SK-N-MC (cell line): Measurements from ENCODE around the gene POLQ.

Experiments
- DNase-seq: peaks from one replicate; pipeline ENCODE4 v3.0.0-alpha.2; 2011; ENCODE audit warnings: low read depth, low spot score
- H3K27ac ChIP-seq: fragments of 200-600 bp; sonication (generic); 2 replicates; pipeline ENCODE4 v1.5.1; 2016; ENCODE audit warnings: mixed run types
- H3K36me3 ChIP-seq: fragments of 200-600 bp; sonication (generic); 2 replicates; pipeline ENCODE4 v1.6.1; 2017; ENCODE audit warnings: antibody characterized with exemption, low read length, mixed read lengths; ENCODE audit not compliant: insufficient read depth
- H3K4me3 ChIP-seq: fragments of 200-600 bp; sonication (generic); 2 replicates; pipeline ENCODE4 v1.5.1; 2016
- H3K9ac ChIP-seq: fragments of 200-600 bp; sonication (generic); 2 replicates; pipeline ENCODE4 v1.8.0; 2017; ENCODE audit warnings: mixed run types, mixed read lengths; ENCODE audit not compliant: insufficient read length
- H3K9me3 ChIP-seq: fragments of 200-600 bp; sonication (generic); 2 replicates; pipeline ENCODE4 v1.6.1; 2017; ENCODE audit warnings: low read depth, mild to moderate bottlenecking, antibody characterized with exemption, low read length, moderate library complexity, mixed read lengths
- EZH2 ChIP-seq: fragments of 200-600 bp; sonication (generic); IDR thresholded peaks from one replicate; pipeline ENCODE4 v1.6.1; 2017; ENCODE audit warnings: antibody characterized with exemption
- FOXP2 ChIP-seq: optimal IDR thresholded peaks from 2 replicates; pipeline ENCODE3; 2011; ENCODE audit warnings: mild to moderate bottlenecking, moderate library complexity; ENCODE audit not compliant: insufficient read depth; ENCODE audit errors: extremely low read length, control extremely low read depth
- POLR2AphosphoS5 ChIP-seq: IDR thresholded peaks from 2 replicates; pipeline ENCODE4 v1.6.1; 2012; ENCODE audit warnings: mild to moderate bottlenecking, low read depth, low read length, borderline replicate concordance

The POLQ gene

DNA sequence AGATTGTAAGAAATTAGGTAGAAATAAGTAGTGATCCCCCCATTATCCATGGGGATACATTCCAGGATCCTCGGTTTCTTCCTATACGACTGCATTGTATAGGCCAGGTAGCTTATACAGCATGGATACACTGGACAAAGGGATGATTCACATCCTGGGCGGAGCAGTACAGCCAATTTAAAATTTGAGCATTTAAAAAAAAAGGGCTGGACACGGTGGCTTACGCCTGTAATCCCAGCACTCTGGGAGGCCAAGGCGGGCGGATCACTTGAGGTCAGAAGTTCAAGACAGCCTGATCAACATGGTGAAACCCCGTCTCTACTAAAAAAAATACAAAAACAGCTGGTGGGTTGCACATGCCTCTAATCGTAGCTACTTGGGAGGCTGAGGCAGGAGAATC is 21.0 kb upstream of the POLQ start:
- no peak overlapping the region for H3K4me3 ChIP-seq
- H3K9me3 ChIP-seq = no peaks in the 10 kb centered on the region
- no peak overlapping the region for H3K9ac ChIP-seq
- no peak for DNase-seq
- no peak overlapping the region for H3K27ac ChIP-seq
- TF ChIP-seq EZH2 (no peak), POLR2AphosphoS5 (no peak), FOXP2 (no peak)
- no peaks in the 10 kb centered on the region for H3K36me3 ChIP-seq

DNA sequence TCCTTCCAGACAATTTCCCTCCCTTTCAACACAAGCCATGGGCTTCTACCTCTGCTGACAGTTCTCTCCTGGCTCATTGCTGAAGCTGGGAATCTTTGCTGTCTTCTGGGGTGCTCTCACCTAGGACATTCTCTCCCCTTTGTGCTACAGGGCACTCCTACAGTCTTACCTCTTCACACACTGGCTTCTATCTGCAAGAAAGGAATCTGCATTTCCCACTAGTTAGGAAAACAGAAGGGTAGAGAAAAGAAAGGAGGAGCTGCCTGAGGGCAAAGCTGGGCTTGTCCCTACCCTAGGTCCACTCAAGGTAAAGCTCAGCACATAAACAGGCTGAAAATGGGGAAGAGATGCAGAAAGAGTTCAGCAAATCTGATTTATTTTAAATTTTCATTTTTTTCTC is 16.4 kb upstream of the POLQ start:
- TF ChIP-seq EZH2 (no peak), FOXP2 (no peak), POLR2AphosphoS5 (no peak)
- Histone ChIP-seq H3K4me3 (no peak overlapping the region), H3K9me3 (no peaks in the 10 kb centered on the region), H3K27ac (no peak overlapping the region), H3K9ac (no peak overlapping the region), H3K36me3 (no peaks in the 10 kb centered on the region)
- DNase-seq = no peak

DNA sequence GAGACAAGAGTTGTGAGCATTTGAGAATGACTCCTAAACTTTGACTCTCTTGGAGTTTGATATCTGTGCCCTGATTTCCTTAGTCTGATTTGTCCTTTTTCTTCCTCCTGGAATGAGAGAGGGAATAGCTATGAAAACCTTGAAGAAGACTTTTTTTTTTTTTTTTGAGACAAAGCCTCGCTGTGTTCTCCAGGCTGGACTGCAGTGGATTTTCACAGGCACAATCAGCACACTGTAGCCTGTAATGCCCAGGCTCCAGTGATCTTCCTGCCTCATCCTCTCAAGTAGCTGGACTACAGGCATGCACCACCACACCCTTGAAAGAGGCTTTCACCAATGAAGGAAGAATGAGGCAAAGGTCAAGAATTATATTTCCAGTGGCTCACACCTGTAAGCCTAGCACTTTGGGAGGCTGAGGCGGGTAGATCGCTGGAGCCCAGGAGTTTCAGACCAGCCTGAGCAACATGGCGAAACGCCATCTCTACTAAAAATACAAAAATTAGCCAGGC is 11.7 kb upstream of the POLQ start:
- Histone ChIP-seq H3K9ac (no peak overlapping the region), H3K36me3 (no peaks in the 10 kb centered on the region), H3K4me3 (no peak overlapping the region), H3K27ac (no peak overlapping the region), H3K9me3 (no peaks in the 10 kb centered on the region; the same call in 1 of the 2 replicates)
- DNase-seq = no peak
- no peak for TF ChIP-seq POLR2AphosphoS5
- TF ChIP-seq EZH2 = no peak
- TF ChIP-seq FOXP2 = no peak

DNA sequence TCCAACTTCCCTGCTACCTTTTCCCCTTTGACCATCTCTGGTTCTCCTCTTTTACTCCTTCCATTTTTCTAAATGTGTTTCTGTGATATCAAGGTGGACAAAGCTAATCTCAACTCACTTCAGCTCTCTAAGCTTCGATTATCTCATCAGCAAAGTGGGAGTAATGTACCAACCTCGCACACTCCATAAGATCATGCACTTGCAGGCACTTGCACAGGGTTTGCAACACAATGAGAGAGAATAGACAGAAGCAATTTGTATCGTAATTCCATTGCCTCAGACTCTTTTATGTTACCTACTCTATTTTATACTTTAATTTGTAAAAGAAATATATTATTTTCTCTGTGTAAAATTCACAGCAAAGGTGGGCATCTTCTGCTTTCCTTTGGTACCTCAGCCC is 7.0 kb upstream of the POLQ start:
- DNase-seq = no peak
- TF ChIP-seq EZH2 (no peak), POLR2AphosphoS5 (no peak), FOXP2 (no peak)
- Histone ChIP-seq H3K36me3 (no peaks in the 10 kb centered on the region), H3K27ac (no peak overlapping the region), H3K9me3 (no peaks in the 10 kb centered on the region; the same call in 1 of the 2 replicates), H3K9ac (no peak overlapping the region), H3K4me3 (no peak overlapping the region)

DNA sequence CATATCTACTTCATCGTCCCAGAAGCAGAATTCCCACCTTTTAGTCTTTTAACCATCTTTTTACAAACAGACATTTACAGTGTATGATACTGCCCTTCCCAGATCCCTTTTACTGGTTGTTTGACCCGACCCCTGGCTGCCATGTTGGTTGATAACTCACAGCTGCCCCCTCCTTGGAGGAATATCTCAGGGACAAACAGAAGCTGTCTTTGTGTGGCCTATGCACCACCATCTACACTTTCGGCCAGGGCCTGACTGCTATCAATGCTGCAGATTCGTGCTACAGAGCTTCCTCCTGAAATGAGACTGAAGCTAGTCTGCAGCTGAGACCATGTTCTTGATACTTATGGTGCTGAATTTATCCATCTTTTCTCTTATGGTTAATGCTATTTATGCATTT is 6.6 kb upstream of the POLQ start:
- TF ChIP-seq POLR2AphosphoS5 (no peak), EZH2 (no peak), FOXP2 (no peak)
- DNase-seq = no peak
- Histone ChIP-seq H3K9me3 (no peaks in the 10 kb centered on the region; the same call in 1 of the 2 replicates), H3K27ac (no peak overlapping the region), H3K9ac (no peak overlapping the region), H3K36me3 (no peaks in the 10 kb centered on the region), H3K4me3 (no peak overlapping the region)

DNA sequence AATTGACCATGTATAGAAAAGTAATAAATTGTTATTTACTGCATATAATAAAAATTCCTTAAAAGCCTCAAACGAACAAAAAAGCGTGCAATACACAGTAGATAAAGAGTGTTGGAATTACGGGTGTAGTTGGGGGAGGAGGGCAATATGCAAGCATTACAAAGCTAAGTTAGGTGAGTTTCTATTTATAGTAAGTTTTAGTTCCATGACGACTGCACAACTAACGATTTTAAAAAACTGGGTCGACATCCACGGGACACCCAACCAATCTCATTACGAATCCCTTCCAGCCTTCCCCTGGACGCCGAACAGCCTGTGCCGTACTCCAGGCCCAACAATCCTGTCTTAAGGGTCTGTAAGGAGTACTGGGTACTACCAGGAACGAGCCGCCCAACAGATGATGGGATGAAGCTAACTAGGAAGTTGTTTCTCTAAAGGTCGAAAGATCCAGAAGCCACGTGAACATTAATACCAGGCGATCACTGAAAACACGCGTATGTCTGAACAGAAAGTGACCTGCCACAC is 677 bp downstream of the POLQ start:
- TF ChIP-seq POLR2AphosphoS5 = no peak
- no peak for TF ChIP-seq FOXP2
- TF ChIP-seq EZH2 = no peak
- Histone ChIP-seq H3K9ac (peak overlapping the region; percentile 94), H3K4me3 (peak overlapping the region; percentile 85), H3K9me3 (no peaks in the 10 kb centered on the region), H3K27ac (no peak overlapping the region), H3K36me3 (peaks cover 13% of the 10 kb centered on the region)
- DNase-seq = no peak

DNA sequence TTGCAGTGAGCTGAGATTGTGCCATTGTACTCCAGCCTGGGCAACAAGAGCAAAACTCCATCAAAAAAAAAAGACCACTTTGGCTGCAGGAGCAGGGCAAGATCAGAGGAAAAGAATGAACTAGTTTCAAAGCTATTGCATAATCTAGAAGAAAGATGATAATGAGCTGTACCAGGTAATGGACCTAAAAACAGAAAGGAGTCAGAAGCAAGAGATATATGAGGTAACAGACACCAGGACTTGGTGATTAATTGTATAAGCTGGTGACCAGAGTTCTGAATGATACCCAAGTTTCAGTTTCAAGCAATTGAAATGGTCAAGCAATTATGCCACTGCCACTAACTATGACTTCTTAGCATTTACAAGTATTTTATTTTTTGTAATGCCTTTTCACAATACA is 2.9 kb downstream of the POLQ start:
- Histone ChIP-seq H3K27ac (no peak overlapping the region), H3K9ac (no peak overlapping the region), H3K36me3 (peaks cover 31% of the 10 kb centered on the region), H3K9me3 (no peaks in the 10 kb centered on the region), H3K4me3 (no peak overlapping the region)
- TF ChIP-seq POLR2AphosphoS5 (no peak), EZH2 (no peak), FOXP2 (no peak)
- DNase-seq = no peak

DNA sequence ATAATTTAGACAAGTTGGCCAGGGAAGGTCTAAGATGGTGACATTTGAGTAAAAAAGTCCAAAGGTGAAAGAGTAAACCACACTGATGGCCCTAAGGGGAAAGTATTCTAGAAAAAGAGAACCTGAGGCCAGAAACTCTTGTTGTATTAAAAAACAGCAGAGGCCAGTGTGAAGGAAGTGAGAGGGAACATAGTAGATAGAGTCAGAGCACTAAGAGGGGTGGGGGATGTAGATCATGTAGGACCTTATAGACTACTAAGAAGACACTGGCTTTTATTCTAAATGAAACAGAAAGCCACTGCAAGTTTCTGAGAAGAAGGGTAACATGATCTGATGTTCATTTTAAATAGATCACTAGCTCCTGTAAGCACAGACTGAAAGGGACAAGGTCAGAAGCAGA is 14.5 kb downstream of the POLQ start:
- Histone ChIP-seq H3K36me3 (peaks cover 62% of the 10 kb centered on the region), H3K4me3 (no peak overlapping the region), H3K27ac (no peak overlapping the region), H3K9me3 (no peaks in the 10 kb centered on the region), H3K9ac (no peak overlapping the region)
- no peak for DNase-seq
- no peak for TF ChIP-seq FOXP2
- no peak for TF ChIP-seq POLR2AphosphoS5

DNA sequence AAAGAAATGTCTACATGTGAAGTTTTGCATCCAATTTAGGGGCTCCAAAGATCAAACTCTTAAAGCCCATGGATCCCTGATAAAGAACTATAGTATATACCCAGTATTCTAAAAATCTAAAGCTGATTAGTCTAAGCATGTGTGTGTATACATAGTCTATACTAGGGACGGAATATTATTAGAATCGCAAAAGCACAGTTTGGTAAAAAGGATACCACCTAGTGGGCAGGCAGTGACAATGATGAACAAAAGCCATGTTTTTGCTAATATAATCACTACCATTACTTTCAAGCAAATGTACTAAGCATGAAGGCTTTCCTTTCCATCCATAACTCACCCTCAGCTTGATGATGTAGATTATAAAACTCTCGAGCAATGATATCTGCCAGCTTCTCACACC is 16.5 kb downstream of the POLQ start:
- no peak for DNase-seq
- Histone ChIP-seq H3K36me3 (peaks cover 49% of the 10 kb centered on the region), H3K27ac (no peak overlapping the region), H3K4me3 (no peak overlapping the region), H3K9me3 (no peaks in the 10 kb centered on the region), H3K9ac (no peak overlapping the region)
- TF ChIP-seq EZH2 (no peak), FOXP2 (no peak), POLR2AphosphoS5 (no peak)
